HEK293 (cell line): ENCODE measurements around the gene RHBDL2.

ENCODE experiments used
- BCL11A ChIP-seq: fragments of 450-650 bp; formaldehyde crosslinking; IDR thresholded peaks from 2 replicates; pipeline ENCODE4 v1.5.1; 2016; ENCODE audit warnings: low read depth, missing biosample characterization, missing genetic modification characterization
- BCL6B ChIP-seq: fragments of 450-650 bp; formaldehyde crosslinking; IDR thresholded peaks from 2 replicates; pipeline ENCODE4 v1.5.1; 2017; ENCODE audit warnings: missing biosample characterization, missing genetic modification characterization
- GLI4 ChIP-seq: fragments of 450-650 bp; formaldehyde crosslinking; IDR thresholded peaks from 2 replicates; pipeline ENCODE4 v1.5.1; 2016; ENCODE audit warnings: missing biosample characterization, missing genetic modification characterization
- HOXA7 ChIP-seq: sonication (generic); formaldehyde crosslinking; IDR thresholded peaks from 2 replicates; pipeline ENCODE4 v1.8.1; 2022; ENCODE audit warnings: missing genetic modification reagents, borderline replicate concordance
- KLF10 ChIP-seq: fragments of 450-650 bp; IDR thresholded peaks from 2 replicates; pipeline ENCODE4 v1.5.1; 2018; ENCODE audit warnings: missing biosample characterization, mild to moderate bottlenecking, missing genetic modification characterization
- KLF17 ChIP-seq: fragments of 450-650 bp; formaldehyde crosslinking; IDR thresholded peaks from 2 replicates; pipeline ENCODE4 v1.5.1; 2016; ENCODE audit warnings: missing biosample characterization, missing genetic modification characterization
- KLF9 ChIP-seq: fragments of 450-650 bp; formaldehyde crosslinking; IDR thresholded peaks from 2 replicates; pipeline ENCODE4 v1.5.1; 2016; ENCODE audit warnings: missing biosample characterization, missing genetic modification characterization, low read depth
- PBX3 ChIP-seq: sonication (generic); formaldehyde crosslinking; IDR thresholded peaks from 2 replicates; pipeline ENCODE4 v1.8.1; 2022; ENCODE audit warnings: mild to moderate bottlenecking, moderate library complexity, missing genetic modification reagents
- SCRT1 ChIP-seq: fragments of 450-650 bp; formaldehyde crosslinking; IDR thresholded peaks from 2 replicates; pipeline ENCODE4 v1.5.1; 2016; ENCODE audit warnings: missing biosample characterization, missing genetic modification characterization, borderline replicate concordance
- SCRT2 ChIP-seq: fragments of 450-650 bp; formaldehyde crosslinking; IDR thresholded peaks from 2 replicates; pipeline ENCODE4 v1.5.1; 2016; ENCODE audit warnings: missing biosample characterization, missing genetic modification characterization
- SP2 ChIP-seq: fragments of 450-650 bp; formaldehyde crosslinking; IDR thresholded peaks from 2 replicates; pipeline ENCODE4 v1.5.1; 2016; ENCODE audit warnings: missing biosample characterization, missing genetic modification characterization
- YY1 ChIP-seq: fragments of 450-650 bp; formaldehyde crosslinking; IDR thresholded peaks from 2 replicates; pipeline ENCODE4 v1.5.1; 2018; ENCODE audit warnings: missing biosample characterization, missing genetic modification characterization
- ZBTB26 ChIP-seq: fragments of 450-650 bp; formaldehyde crosslinking; optimal IDR thresholded peaks from 2 replicates; pipeline ENCODE3; 2016; ENCODE audit warnings: missing biosample characterization, mild to moderate bottlenecking, missing genetic modification characterization
- ZBTB6 ChIP-seq: fragments of 450-650 bp; formaldehyde crosslinking; IDR thresholded peaks from 2 replicates; pipeline ENCODE4 v1.5.1; 2017; ENCODE audit warnings: missing biosample characterization, missing genetic modification characterization
- ZEB2 ChIP-seq: fragments of 450-650 bp; formaldehyde crosslinking; IDR thresholded peaks from 2 replicates; pipeline ENCODE4 v1.5.1; 2016; ENCODE audit warnings: missing biosample characterization, missing genetic modification characterization
- ZNF18 ChIP-seq: fragments of 450-650 bp; formaldehyde crosslinking; IDR thresholded peaks from 2 replicates; pipeline ENCODE4 v1.5.1; 2016; ENCODE audit warnings: missing biosample characterization, missing genetic modification characterization
- ZNF266 ChIP-seq: fragments of 450-650 bp; formaldehyde crosslinking; IDR thresholded peaks from 2 replicates; pipeline ENCODE4 v1.5.1; 2016; ENCODE audit warnings: missing biosample characterization, missing genetic modification characterization, low read depth
- ZNF302 ChIP-seq: fragments of 450-650 bp; formaldehyde crosslinking; IDR thresholded peaks from 2 replicates; pipeline ENCODE4 v1.5.1; 2016; ENCODE audit warnings: missing biosample characterization, missing genetic modification characterization, low read depth
- ZNF501 ChIP-seq: fragments of 450-650 bp; formaldehyde crosslinking; IDR thresholded peaks from 2 replicates; pipeline ENCODE4 v1.5.1; 2016; ENCODE audit warnings: missing biosample characterization, missing genetic modification characterization
- ZNF560 ChIP-seq: fragments of 450-650 bp; formaldehyde crosslinking; IDR thresholded peaks from 2 replicates; pipeline ENCODE4 v1.5.1; 2017; ENCODE audit warnings: missing biosample characterization, missing genetic modification characterization, borderline replicate concordance
- ZNF561 ChIP-seq: fragments of 450-650 bp; IDR thresholded peaks from 2 replicates; pipeline ENCODE4 v1.5.1; 2018; ENCODE audit warnings: missing biosample characterization, missing genetic modification characterization, borderline replicate concordance
- ZNF580 ChIP-seq: fragments of 450-650 bp; formaldehyde crosslinking; IDR thresholded peaks from 2 replicates; pipeline ENCODE4 v1.5.1; 2016; ENCODE audit warnings: missing biosample characterization, missing genetic modification characterization
- ZNF610 ChIP-seq: fragments of 450-650 bp; formaldehyde crosslinking; IDR thresholded peaks from 2 replicates; pipeline ENCODE4 v1.5.1; 2016; ENCODE audit warnings: missing biosample characterization, missing genetic modification characterization, borderline replicate concordance
- ZNF626 ChIP-seq: fragments of 450-650 bp; sonication (Bioruptor Pico); formaldehyde crosslinking; IDR thresholded peaks from 2 replicates; pipeline ENCODE4 v1.5.1; 2018; ENCODE audit warnings: missing biosample characterization, missing genetic modification characterization, inconsistent platforms
- ZNF692 ChIP-seq: fragments of 450-650 bp; formaldehyde crosslinking; IDR thresholded peaks from 2 replicates; pipeline ENCODE4 v1.5.1; 2016; ENCODE audit warnings: missing biosample characterization, missing genetic modification characterization
- ZNF701 ChIP-seq: fragments of 450-650 bp; formaldehyde crosslinking; IDR thresholded peaks from 2 replicates; pipeline ENCODE4 v1.5.1; 2016; ENCODE audit warnings: missing biosample characterization, missing genetic modification characterization
- ZNF785 ChIP-seq: fragments of 450-650 bp; formaldehyde crosslinking; IDR thresholded peaks from 2 replicates; pipeline ENCODE4 v1.5.1; 2016; ENCODE audit warnings: missing biosample characterization, missing genetic modification characterization
- ZSCAN16 ChIP-seq: fragments of 450-650 bp; formaldehyde crosslinking; IDR thresholded peaks from 2 replicates; pipeline ENCODE4 v1.5.1; 2016; ENCODE audit warnings: missing biosample characterization, missing genetic modification characterization
- ZSCAN30 ChIP-seq: fragments of 450-650 bp; IDR thresholded peaks from 2 replicates; pipeline ENCODE4 v1.5.1; 2018; ENCODE audit warnings: missing biosample characterization, mild to moderate bottlenecking, missing genetic modification characterization, moderate library complexity
- ZXDB ChIP-seq: fragments of 450-650 bp; formaldehyde crosslinking; IDR thresholded peaks from 2 replicates; pipeline ENCODE4 v1.5.1; 2016; ENCODE audit warnings: missing biosample characterization, missing genetic modification characterization

The RHBDL2 gene

GRCh38 chr1:38858833-38859560, 82.6 kb downstream of the RHBDL2 start (continued):
- TF ChIP-seq ZNF626 (tag by site-specific recombination): no peak
- no peak for TF ChIP-seq HOXA7
- no peak for TF ChIP-seq KLF17 (tag by site-specific recombination)
- no peak for TF ChIP-seq SCRT2 (tag by site-specific recombination)
- no peak for TF ChIP-seq ZNF610 (tag by site-specific recombination)
- 0 out of 2 replicates have a peak, but pooled peaks have one; percentile 21 for TF ChIP-seq KLF10 (tag by site-specific recombination)
- no peak for TF ChIP-seq ZBTB6 (tag by site-specific recombination)
- peak; percentile 83 for TF ChIP-seq ZEB2 (tag by site-specific recombination)
- peak; percentile 78 for TF ChIP-seq ZBTB26 (tag by site-specific recombination)
- TF ChIP-seq ZNF501 (tag by site-specific recombination): peak; percentile 17; the same call in 1 of the 2 replicates
- TF ChIP-seq ZSCAN30: no peak
- TF ChIP-seq KLF9 (tag by site-specific recombination): peak; percentile 63; the same call in 1 of the 2 replicates
- TF ChIP-seq ZNF701: no peak
- no peak for TF ChIP-seq ZSCAN16
- 0 out of 2 replicates have a peak, but pooled peaks have one; percentile 34 for TF ChIP-seq ZXDB
- no peak for TF ChIP-seq BCL11A (tag by site-specific recombination)
- TF ChIP-seq ZNF266: no peak
- TF ChIP-seq ZNF18 (tag by site-specific recombination): peak; percentile 89
- no peak for TF ChIP-seq YY1 (tag by site-specific recombination)
- no peak; the same call in 1 of the 2 replicates for TF ChIP-seq ZNF692
- no peak for TF ChIP-seq GLI4 (tag by site-specific recombination)
- TF ChIP-seq ZNF580 (tag by site-specific recombination): no peak
- no peak for TF ChIP-seq ZNF561 (tag by site-specific recombination)
- no peak for TF ChIP-seq ZNF302
- no peak for TF ChIP-seq ZNF560 (tag by site-specific recombination)
- peak; percentile 81 for TF ChIP-seq SP2 (tag by site-specific recombination)
- TF ChIP-seq PBX3 (CRISPR knock-in tag): no peak
- TF ChIP-seq BCL6B (tag by site-specific recombination): no peak
- no peak for TF ChIP-seq ZNF785 (tag by site-specific recombination)
- TF ChIP-seq SCRT1 (tag by site-specific recombination): no peak
